HG02588 (cell line): ENCODE measurements around the gene PVALEF.
"Not testable (repeated sequence)": the region's sequence is repeated elsewhere in the genome, so short reads cannot be mapped to it uniquely, and the experiment has no call there.

Source experiments
- ATAC-seq: cut with Tn5 transposase; IDR thresholded peaks from one replicate; pipeline ENCODE4 v1.9.1; 2021; ENCODE audit warnings: mild to moderate bottlenecking, moderate library complexity; ENCODE audit not compliant: unreplicated experiment

PVALEF gene

GRCh38 chr17:81143200-81143527 is 22.1 kb upstream of the PVALEF start:
- ATAC-seq, result no peak

- ATAC-seq, result no peak
Measured at GRCh38 chr17:81143717-81144422, 21.4 kb upstream of the PVALEF start.

- no peak for ATAC-seq
Measured at GRCh38 chr17:81144423-81144781, 20.9 kb upstream of the PVALEF start.

GRCh38 chr17:81146208-81146607 is 19.1 kb upstream of the PVALEF start:
- not testable (repeated sequence) for ATAC-seq

- no peak for ATAC-seq
Measured at GRCh38 chr17:81147701-81148100, 17.6 kb upstream of the PVALEF start.

- ATAC-seq, result no peak
Measured at GRCh38 chr17:81148571-81148970, 16.7 kb upstream of the PVALEF start.

- ATAC-seq, result no peak
Measured at GRCh38 chr17:81148986-81149533, 16.2 kb upstream of the PVALEF start.

GRCh38 chr17:81150377-81151077 is 14.8 kb upstream of the PVALEF start:
- no peak for ATAC-seq

- ATAC-seq, result no peak
Measured at GRCh38 chr17:81151278-81151677, 14.0 kb upstream of the PVALEF start.

- no peak for ATAC-seq
Measured at GRCh38 chr17:81152288-81152828, 12.9 kb upstream of the PVALEF start.

- no peak for ATAC-seq
Measured at GRCh38 chr17:81153340-81153803, 11.9 kb upstream of the PVALEF start.

- not testable (repeated sequence) for ATAC-seq
Measured at GRCh38 chr17:81154016-81154415, 11.3 kb upstream of the PVALEF start.

GRCh38 chr17:81154961-81155360 is 10.3 kb upstream of the PVALEF start:
- no peak for ATAC-seq

GRCh38 chr17:81156866-81157805 is 8.2 kb upstream of the PVALEF start:
- ATAC-seq, result no peak

GRCh38 chr17:81157848-81158687 is 7.2 kb upstream of the PVALEF start:
- no peak for ATAC-seq

- no peak for ATAC-seq
Measured at GRCh38 chr17:81158688-81159590, 6.4 kb upstream of the PVALEF start.

- ATAC-seq, result no peak
Measured at GRCh38 chr17:81159611-81160265, 5.6 kb upstream of the PVALEF start.

- ATAC-seq, result no peak
Measured at GRCh38 chr17:81160306-81160705, 5.0 kb upstream of the PVALEF start.
